Astrocyte of the hippocampus (primary cell): ENCODE measurements around the gene CIB4.
A peak's percentile ranks its signal among the peaks of the same experiment; 100 is the strongest.

ENCODE experiments used
- DNase-seq: peaks from one replicate; pipeline ENCODE4 v3.0.0; 2011; ENCODE audit warnings: low read depth, low spot score

Gene CIB4

GRCh38 chr2:26621469-26622199 is 19.5 kb downstream of the CIB4 start:
- no peak for DNase-seq

- no peak for DNase-seq
These were observed 21.0 kb downstream of the CIB4 start for GRCh38 chr2:26620031-26620605.

DNA sequence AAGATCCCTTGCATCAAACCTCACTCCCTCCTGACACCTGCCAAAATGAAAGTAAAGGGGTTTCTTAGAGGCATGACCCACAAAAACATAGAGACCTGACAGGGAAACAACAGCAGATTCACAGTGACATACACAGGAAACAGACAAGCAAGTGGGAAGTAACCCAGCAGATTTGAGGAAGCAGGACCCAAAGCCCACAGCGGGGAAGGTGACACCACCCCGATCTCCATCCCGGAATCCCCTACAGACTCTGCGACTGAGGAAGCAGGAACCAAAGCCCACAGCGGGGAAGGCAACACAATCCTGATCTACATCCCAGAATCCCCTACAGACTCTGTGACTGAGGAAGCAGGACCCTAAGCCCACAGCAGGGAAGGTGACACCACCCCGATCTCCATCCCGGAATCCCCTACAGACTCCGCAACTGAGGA is 21.6 kb downstream of the CIB4 start:
- DNase-seq = no peak

- no peak for DNase-seq
These were observed 22.1 kb downstream of the CIB4 start for GRCh38 chr2:26619096-26619495.

- DNase-seq = no peak
These were observed 22.6 kb downstream of the CIB4 start for GRCh38 chr2:26618611-26619010.

GRCh38 chr2:26617588-26618083 is 23.5 kb downstream of the CIB4 start:
- DNase-seq = no peak

DNA sequence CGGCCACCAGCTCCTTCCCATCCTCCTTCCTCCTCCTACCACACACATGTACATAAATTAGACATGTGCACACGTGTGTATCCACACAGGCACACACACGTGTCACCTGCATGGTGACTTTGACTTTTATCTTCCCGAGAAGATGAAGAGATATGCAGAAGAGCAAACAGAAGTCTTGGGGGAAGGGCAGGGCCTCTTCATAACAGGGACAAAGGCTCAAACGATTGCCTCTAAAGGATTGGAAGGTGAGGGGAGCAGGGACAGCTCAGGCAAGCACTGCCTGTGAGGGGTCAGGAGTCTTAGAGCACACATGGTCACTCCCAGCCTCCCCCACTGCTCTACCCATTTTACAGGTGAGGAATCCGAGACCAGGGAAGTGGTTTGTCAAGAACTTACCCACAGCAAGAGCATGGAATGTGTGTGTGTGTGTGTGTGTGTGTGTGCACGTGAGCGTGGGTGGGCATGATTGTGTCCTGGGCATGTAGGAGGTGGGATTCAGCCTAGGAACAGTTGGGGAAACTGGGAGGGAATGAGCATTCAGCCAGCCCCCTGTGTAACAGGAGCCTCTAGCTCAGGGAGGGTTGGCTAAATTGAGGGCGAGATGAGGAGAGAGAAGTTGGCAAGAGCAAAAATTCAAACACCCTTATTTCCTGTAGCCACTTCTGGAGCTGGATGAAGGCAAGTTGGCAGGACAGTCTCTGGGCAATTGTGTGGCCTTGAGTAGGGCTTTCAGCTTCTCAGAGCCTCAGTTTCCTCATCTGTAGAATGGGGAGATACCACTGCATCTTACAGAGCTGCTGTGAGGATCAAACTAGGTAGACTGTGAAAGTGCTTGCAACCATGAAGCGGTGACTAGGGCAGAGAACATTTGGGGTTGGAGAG is 24.2 kb downstream of the CIB4 start:
- no peak for DNase-seq

- peak; percentile 46 for DNase-seq
These were observed 25.1 kb downstream of the CIB4 start for GRCh38 chr2:26615860-26616705.

DNA sequence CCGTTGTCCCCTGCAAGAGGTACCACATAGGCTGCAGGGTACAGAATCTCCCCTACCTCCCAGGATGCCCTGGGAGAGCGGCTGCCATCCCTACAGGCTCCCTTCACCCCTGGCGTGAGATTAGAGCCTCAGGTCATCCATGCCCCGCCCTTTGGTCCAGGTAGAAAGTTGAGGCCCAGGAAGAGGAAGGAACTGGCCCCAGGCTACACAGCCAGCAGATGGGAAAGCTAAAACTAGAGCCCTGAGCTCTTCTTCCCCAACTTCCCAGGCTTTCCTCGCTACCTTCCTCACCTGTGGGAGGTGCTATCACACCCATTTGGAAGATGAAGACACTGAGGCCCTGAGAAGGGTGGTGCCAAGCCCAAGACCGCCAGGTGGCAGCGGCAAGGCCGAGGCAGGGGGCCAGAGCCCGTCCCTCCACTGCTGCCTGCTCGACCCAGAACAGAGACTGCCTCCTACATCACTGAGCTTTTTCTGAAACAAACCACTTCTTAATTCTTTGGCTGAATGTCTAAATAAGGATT is 25.8 kb downstream of the CIB4 start:
- DNase-seq = no peak

DNA sequence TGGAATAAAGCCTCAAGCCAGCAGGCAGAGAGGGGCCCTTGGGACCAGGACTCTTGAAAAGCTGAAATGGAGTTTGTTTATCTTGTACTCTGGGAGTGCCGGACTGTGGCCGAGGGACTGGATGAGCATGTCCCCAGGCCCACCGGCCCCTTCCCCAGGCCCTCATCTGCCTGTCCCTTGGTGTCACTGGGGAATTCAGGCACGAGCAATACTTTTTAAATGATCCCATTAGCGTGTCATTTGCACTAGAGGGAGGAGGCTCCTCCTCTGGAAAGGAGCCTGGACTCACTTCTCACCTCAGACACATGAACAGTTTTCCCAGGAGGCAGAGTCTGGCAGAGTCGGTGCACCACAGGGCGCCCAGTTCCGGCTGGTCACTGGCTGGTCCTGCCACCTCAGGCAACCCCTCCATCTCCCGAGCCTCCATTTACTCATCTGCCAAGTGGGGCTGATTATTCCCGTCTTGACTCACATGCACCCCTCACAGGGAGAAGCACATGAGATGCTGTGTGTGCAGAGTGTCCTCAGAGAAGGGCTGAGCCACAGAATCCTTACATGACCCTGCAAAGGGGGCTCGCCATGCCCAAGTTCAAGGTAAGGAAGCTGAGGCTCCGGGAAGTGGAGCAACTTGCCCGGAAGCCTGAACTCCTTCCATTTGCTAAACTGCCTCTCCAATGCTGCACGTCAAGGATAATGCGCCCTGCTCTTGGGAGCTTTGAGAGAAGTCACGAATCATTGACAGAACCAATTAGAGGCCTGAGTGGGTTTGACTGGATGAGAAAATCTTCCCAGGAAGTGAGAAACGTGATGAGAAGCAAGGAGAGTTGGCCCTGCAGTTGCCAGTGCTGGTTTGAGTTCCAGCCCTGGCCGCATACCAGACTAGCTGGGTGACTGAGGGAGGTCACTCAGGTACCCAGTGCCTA is 26.7 kb downstream of the CIB4 start:
- DNase-seq = no peak

DNA sequence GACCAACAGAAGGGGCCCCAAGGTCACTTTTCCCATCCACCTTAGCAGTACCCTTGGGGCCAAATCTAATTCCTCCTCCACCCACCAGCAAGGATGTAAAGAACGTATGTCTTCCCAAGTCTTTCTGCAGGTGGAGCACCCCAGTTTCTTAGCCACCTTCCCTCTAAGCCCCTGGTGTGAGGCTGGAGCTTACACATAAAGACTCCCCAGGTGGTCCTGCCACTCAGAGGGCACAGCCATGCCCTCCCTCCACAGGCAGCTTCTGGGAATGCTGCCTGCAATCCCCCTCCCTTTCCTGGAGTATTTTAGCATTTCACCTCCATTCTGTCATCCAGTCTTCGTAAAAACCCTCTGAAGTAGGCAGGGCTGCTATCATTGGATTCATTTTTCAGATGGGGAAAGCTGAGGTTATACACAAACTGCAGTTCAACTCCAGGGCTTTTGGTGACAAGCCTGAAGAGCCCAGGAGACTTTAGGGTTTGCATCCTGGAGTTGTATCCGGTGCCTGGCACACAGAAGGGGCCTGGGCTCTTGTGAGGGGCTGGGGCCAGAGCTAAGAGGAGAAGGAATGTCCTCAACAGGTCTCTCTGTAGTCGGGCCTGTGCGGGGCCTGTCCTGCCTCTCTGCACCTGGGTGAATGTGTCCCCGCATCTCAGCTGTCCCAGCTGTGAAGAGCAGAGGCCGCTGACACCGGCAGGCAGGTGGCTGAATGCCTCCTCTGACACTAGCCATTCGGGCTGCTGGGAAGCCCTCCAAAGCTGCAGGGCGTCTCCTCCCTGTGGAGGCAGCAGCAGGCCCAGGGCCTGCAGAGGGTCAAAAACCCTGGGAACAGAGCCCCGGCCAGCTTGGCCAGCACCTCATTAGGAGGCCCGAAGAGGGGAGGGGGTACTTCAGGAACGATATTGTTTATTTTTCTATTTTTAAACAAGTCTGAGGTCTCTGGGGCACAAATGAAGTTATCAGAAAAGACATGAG is 27.6 kb downstream of the CIB4 start:
- no peak for DNase-seq

- no peak for DNase-seq
These were observed 28.5 kb downstream of the CIB4 start for GRCh38 chr2:26612522-26613240.

- DNase-seq = no peak
These were observed 29.1 kb downstream of the CIB4 start for GRCh38 chr2:26612034-26612433.

DNA sequence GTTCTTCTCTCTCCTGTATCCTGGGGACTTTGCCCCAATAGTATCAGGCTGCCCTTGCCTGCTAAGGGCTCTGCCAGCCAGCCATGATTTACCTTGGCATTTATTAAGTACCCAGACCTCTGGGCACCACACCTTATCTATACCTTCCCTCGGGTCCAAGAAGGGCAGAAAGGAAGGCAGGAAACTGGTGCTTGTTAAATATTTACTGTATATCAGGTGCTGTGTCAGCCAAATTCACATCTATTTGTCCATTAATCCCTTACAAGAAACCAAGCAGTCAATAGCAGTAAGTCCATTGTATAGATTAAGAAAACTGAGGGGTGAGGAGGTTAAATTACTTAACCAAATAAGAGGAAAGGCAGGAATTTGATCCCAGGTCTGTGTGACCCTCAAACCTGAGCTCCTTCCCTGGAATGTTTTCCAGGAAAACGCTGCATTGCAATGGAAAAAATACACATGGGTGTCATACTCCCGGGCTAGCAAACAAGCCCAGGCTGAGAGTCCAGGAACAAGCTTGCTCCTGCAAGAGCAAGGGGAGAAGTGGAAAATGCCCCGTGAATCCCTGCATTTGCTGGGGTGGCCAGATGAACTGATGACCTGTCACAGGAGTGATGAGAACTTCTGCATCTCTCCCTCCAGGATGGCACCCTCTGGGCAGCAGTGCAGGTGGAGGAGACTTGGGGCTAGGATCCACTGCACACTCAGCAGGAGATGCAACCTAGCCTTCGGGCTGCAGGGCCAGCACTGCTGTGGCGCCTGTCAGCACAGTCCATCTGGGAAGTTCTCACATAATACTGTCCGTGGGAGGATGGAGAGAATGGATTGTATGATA is 30.4 kb downstream of the CIB4 start:
- no peak for DNase-seq

- DNase-seq = no peak
These were observed 31.3 kb downstream of the CIB4 start for GRCh38 chr2:26609839-26610277.

GRCh38 chr2:26609205-26609631 is 31.9 kb downstream of the CIB4 start:
- no peak for DNase-seq

- DNase-seq = no peak
These were observed 32.6 kb downstream of the CIB4 start for GRCh38 chr2:26608557-26608956.
